Activated T-helper 1 cell treated with anti-CD3 and anti-CD28 coated beads, Interleukin-12 subunit alpha, Interleukin-12 subunit beta, Interleukin-2, Interleukin-4 antibody, amounts not matched to agents 30 ng/mL and 10 ng/mL and 1 ng/mL, durations not matched to agents 14 hours and 24 hours and 36 hours (primary cell): ENCODE measurements around the gene CDH4. TPM values are rescaled to one million over a fixed set of nuclear protein-coding genes. Genes with fewer than 3 reads are reported as not detected.
"Not testable (repeated sequence)": the region's sequence is repeated elsewhere in the genome, so short reads cannot be mapped to it uniquely, and the experiment has no call there.

Experiments used
- DNase-seq: peaks from one replicate; pipeline ENCODE4 v3.0.0; 2021; ENCODE audit warnings: low spot score
- H3K27ac Mint-ChIP-seq: one replicate; pipeline ENCODE4 v1.8.0; 2021; ENCODE audit warnings: mild to moderate bottlenecking, mixed read lengths
- H3K27me3 Mint-ChIP-seq: one replicate; pipeline ENCODE4 v1.8.0; 2022; ENCODE audit warnings: mild to moderate bottlenecking, moderate library complexity, mixed read lengths; ENCODE audit not compliant: insufficient read depth
- H3K36me3 Mint-ChIP-seq: one replicate; pipeline ENCODE4 v1.8.0; 2021; ENCODE audit warnings: low read depth, mixed read lengths
- H3K4me1 Mint-ChIP-seq: one replicate; pipeline ENCODE4 v1.8.0; 2021; ENCODE audit warnings: low read depth, mixed read lengths
- H3K4me3 Mint-ChIP-seq: one replicate; pipeline ENCODE4 v1.8.0; 2021; ENCODE audit warnings: mild to moderate bottlenecking, moderate library complexity, mixed read lengths
- H3K9me3 Mint-ChIP-seq: one replicate; pipeline ENCODE4 v1.8.0; 2021; ENCODE audit warnings: mixed read lengths
- intact Hi-C: fragments of 100-400 bp; cut with micrococcal nuclease; formaldehyde crosslinking; loops from one replicate; pipeline ENCODE4 v1.15.1; 2024
- total RNA-seq: library from RNA; stranded (reverse); gene quantifications from 2 replicates; pipeline ENCODE4 v1.2.3, GENCODE V29; 2022

Gene CDH4
- total RNA-seq, 1 donor from 2014 or later: not detected

- Mint-ChIP-seq H3K27me3 (no peaks in the 10 kb centered on the region), H3K4me1 (no peaks in the 10 kb centered on the region), H3K36me3 (no peaks in the 10 kb centered on the region), H3K27ac (no peak overlapping the region), H3K4me3 (no peak overlapping the region), H3K9me3 (peaks cover 8% of the 10 kb centered on the region)
- DNase-seq: no peak
- intact Hi-C loops: no loop called here
Observed at GRCh38 chr20:61387954-61388348, 135.9 kb downstream of the CDH4 start.

- H3K27me3 Mint-ChIP-seq: no peaks in the 10 kb centered on the region
- intact Hi-C loops: no loop called here
Observed at GRCh38 chr20:61389077-61389476, 137.0 kb downstream of the CDH4 start.

GRCh38 chr20:61391185-61391584 is 139.1 kb downstream of the CDH4 start:
- no peaks in the 10 kb centered on the region for H3K36me3 Mint-ChIP-seq
- no peaks in the 10 kb centered on the region for H3K4me1 Mint-ChIP-seq

More at GRCh38 chr20:61389077-61389476, 137.0 kb downstream of the CDH4 start:
- Mint-ChIP-seq H3K4me3 (no peak overlapping the region), H3K4me1 (no peaks in the 10 kb centered on the region), H3K9me3 (peaks cover 8% of the 10 kb centered on the region), H3K27ac (no peak overlapping the region), H3K36me3 (no peaks in the 10 kb centered on the region)
- DNase-seq: no peak

GRCh38 chr20:61391812-61392520 is 139.9 kb downstream of the CDH4 start:
- H3K9me3 Mint-ChIP-seq: peaks cover 8% of the 10 kb centered on the region
- H3K27ac Mint-ChIP-seq: no peak overlapping the region
- intact Hi-C loops: no loop called here
- H3K4me3 Mint-ChIP-seq: no peak overlapping the region
- no peaks in the 10 kb centered on the region for H3K27me3 Mint-ChIP-seq
- no peaks in the 10 kb centered on the region for H3K4me1 Mint-ChIP-seq
- DNase-seq: no peak
- H3K36me3 Mint-ChIP-seq: no peaks in the 10 kb centered on the region

More at GRCh38 chr20:61391185-61391584, 139.1 kb downstream of the CDH4 start:
- intact Hi-C loops: no loop called here
- Mint-ChIP-seq H3K4me3 (no peak overlapping the region), H3K27ac (no peak overlapping the region), H3K9me3 (peaks cover 8% of the 10 kb centered on the region), H3K27me3 (no peaks in the 10 kb centered on the region)
- no peak for DNase-seq

- H3K4me3 Mint-ChIP-seq: no peak overlapping the region
Observed at GRCh38 chr20:61394088-61394799, 142.2 kb downstream of the CDH4 start.

GRCh38 chr20:61396262-61396848 is 144.3 kb downstream of the CDH4 start:
- Mint-ChIP-seq H3K27ac (no peak overlapping the region), H3K36me3 (no peaks in the 10 kb centered on the region), H3K9me3 (no peaks in the 10 kb centered on the region), H3K4me1 (no peaks in the 10 kb centered on the region), H3K4me3 (no peak overlapping the region), H3K27me3 (no peaks in the 10 kb centered on the region)
- intact Hi-C loops: no loop called here
- no peak for DNase-seq

More at GRCh38 chr20:61394088-61394799, 142.2 kb downstream of the CDH4 start:
- no peaks in the 10 kb centered on the region for H3K4me1 Mint-ChIP-seq
- H3K9me3 Mint-ChIP-seq: peaks cover 8% of the 10 kb centered on the region
- H3K36me3 Mint-ChIP-seq: no peaks in the 10 kb centered on the region
- H3K27me3 Mint-ChIP-seq: no peaks in the 10 kb centered on the region
- H3K27ac Mint-ChIP-seq: no peak overlapping the region
- DNase-seq: no peak
- intact Hi-C loops: no loop called here

- H3K27ac Mint-ChIP-seq: no peak overlapping the region
- no peak for DNase-seq
- H3K27me3 Mint-ChIP-seq: no peaks in the 10 kb centered on the region
- no peak overlapping the region for H3K4me3 Mint-ChIP-seq
- intact Hi-C loops: no loop called here
- no peaks in the 10 kb centered on the region for H3K4me1 Mint-ChIP-seq
- H3K9me3 Mint-ChIP-seq: no peaks in the 10 kb centered on the region
- H3K36me3 Mint-ChIP-seq: no peaks in the 10 kb centered on the region
Observed at GRCh38 chr20:61397146-61397545, 145.1 kb downstream of the CDH4 start.

GRCh38 chr20:61397790-61398189 is 145.7 kb downstream of the CDH4 start:
- no peak for DNase-seq
- Mint-ChIP-seq H3K4me3 (no peak overlapping the region), H3K27me3 (no peaks in the 10 kb centered on the region), H3K4me1 (no peaks in the 10 kb centered on the region), H3K36me3 (no peaks in the 10 kb centered on the region), H3K27ac (no peak overlapping the region), H3K9me3 (no peaks in the 10 kb centered on the region)
- intact Hi-C loops: no loop called here

GRCh38 chr20:61399433-61399832 is 147.4 kb downstream of the CDH4 start:
- DNase-seq: no peak
- no peaks in the 10 kb centered on the region for H3K4me1 Mint-ChIP-seq
- H3K27me3 Mint-ChIP-seq: no peaks in the 10 kb centered on the region
- H3K9me3 Mint-ChIP-seq: no peaks in the 10 kb centered on the region
- H3K4me3 Mint-ChIP-seq: no peak overlapping the region
- intact Hi-C loops: no loop called here
- no peak overlapping the region for H3K27ac Mint-ChIP-seq
- no peaks in the 10 kb centered on the region for H3K36me3 Mint-ChIP-seq

GRCh38 chr20:61400499-61400898 is 148.4 kb downstream of the CDH4 start:
- no peaks in the 10 kb centered on the region for H3K4me1 Mint-ChIP-seq
- no peaks in the 10 kb centered on the region for H3K9me3 Mint-ChIP-seq
- intact Hi-C loops: no loop called here
- no peaks in the 10 kb centered on the region for H3K36me3 Mint-ChIP-seq
- no peak overlapping the region for H3K27ac Mint-ChIP-seq
- no peak overlapping the region for H3K4me3 Mint-ChIP-seq
- H3K27me3 Mint-ChIP-seq: no peaks in the 10 kb centered on the region
- DNase-seq: no peak

GRCh38 chr20:61404303-61404702 is 152.2 kb downstream of the CDH4 start:
- H3K27ac Mint-ChIP-seq: no peak overlapping the region
- intact Hi-C loops: no loop called here
- no peaks in the 10 kb centered on the region for H3K36me3 Mint-ChIP-seq
- no peak overlapping the region for H3K4me3 Mint-ChIP-seq
- DNase-seq: no peak
- H3K4me1 Mint-ChIP-seq: no peaks in the 10 kb centered on the region
- peaks cover 10% of the 10 kb centered on the region for H3K9me3 Mint-ChIP-seq
- no peaks in the 10 kb centered on the region for H3K27me3 Mint-ChIP-seq

GRCh38 chr20:61405007-61405406 is 152.9 kb downstream of the CDH4 start:
- no peaks in the 10 kb centered on the region for H3K4me1 Mint-ChIP-seq
- no peaks in the 10 kb centered on the region for H3K36me3 Mint-ChIP-seq
- DNase-seq: no peak
- no peak overlapping the region for H3K27ac Mint-ChIP-seq
- H3K27me3 Mint-ChIP-seq: no peaks in the 10 kb centered on the region
- intact Hi-C loops: no loop called here
- peaks cover 10% of the 10 kb centered on the region for H3K9me3 Mint-ChIP-seq
- no peak overlapping the region for H3K4me3 Mint-ChIP-seq

- intact Hi-C loops, H3K4me3 Mint-ChIP-seq, H3K27me3 Mint-ChIP-seq, H3K4me1 Mint-ChIP-seq, DNase-seq, H3K27ac Mint-ChIP-seq, H3K36me3 Mint-ChIP-seq, H3K9me3 Mint-ChIP-seq: not testable (repeated sequence)
Observed at GRCh38 chr20:61406773-61407172, 154.7 kb downstream of the CDH4 start.
